ENCODE data around the gene FZD2.
"Not testable (repeated sequence)": the region's sequence is repeated elsewhere in the genome, so short reads cannot be mapped to it uniquely, and the experiment has no call there.

Gene FZD2

GRCh38 chr17:44546671-44547606 lies 10.3 kb upstream of the FZD2 start:
- in situ Hi-C loops (cut with MboI; ENCODE audit: low sequenced_read_pairs) = no loop called here

- in situ Hi-C loops (cut with MboI; ENCODE audit: low sequenced_read_pairs) = no loop called here
These were observed 9.5 kb upstream of the FZD2 start for GRCh38 chr17:44547625-44548267.

- in situ Hi-C loops (cut with MboI; ENCODE audit: low sequenced_read_pairs) = no loop called here
These were observed 8.7 kb upstream of the FZD2 start for GRCh38 chr17:44548376-44549230.

- in situ Hi-C loops (cut with MboI; ENCODE audit: low sequenced_read_pairs) = no loop called here
These were observed 7.6 kb upstream of the FZD2 start for GRCh38 chr17:44549686-44550085.

GRCh38 chr17:44552361-44552760 lies 4.9 kb upstream of the FZD2 start:
- in situ Hi-C loops (cut with MboI; ENCODE audit: low sequenced_read_pairs) = no loop called here

- in situ Hi-C loops (cut with MboI; ENCODE audit: low sequenced_read_pairs) = no loop called here
These were observed 2.2 kb upstream of the FZD2 start for GRCh38 chr17:44555099-44555498.

- in situ Hi-C loops (cut with MboI; ENCODE audit: low sequenced_read_pairs) = no loop called here
These were observed 985 bp upstream of the FZD2 start for GRCh38 chr17:44556166-44556831.

GRCh38 chr17:44557651-44558285 lies 484 bp downstream of the FZD2 start:
- in situ Hi-C loops (cut with MboI; ENCODE audit: low sequenced_read_pairs) = no loop called here

GRCh38 chr17:44558334-44558709 lies 1.0 kb downstream of the FZD2 start:
- in situ Hi-C loops (cut with MboI; ENCODE audit: low sequenced_read_pairs) = no loop called here

GRCh38 chr17:44558710-44559633 lies 1.7 kb downstream of the FZD2 start:
- in situ Hi-C loops (cut with MboI; ENCODE audit: low sequenced_read_pairs) = no loop called here

- in situ Hi-C loops (cut with MboI; ENCODE audit: low sequenced_read_pairs) = no loop called here
These were observed 2.6 kb downstream of the FZD2 start for GRCh38 chr17:44559634-44560554.

- in situ Hi-C loops (cut with MboI; ENCODE audit: low sequenced_read_pairs) = no loop called here
These were observed 3.9 kb downstream of the FZD2 start for GRCh38 chr17:44561237-44561623.

GRCh38 chr17:44564429-44564828 lies 7.1 kb downstream of the FZD2 start:
- in situ Hi-C loops (cut with MboI; ENCODE audit: low sequenced_read_pairs) = no loop called here

- in situ Hi-C loops (cut with MboI; ENCODE audit: low sequenced_read_pairs) = no loop called here
These were observed 8.7 kb downstream of the FZD2 start for GRCh38 chr17:44565866-44566443.

- in situ Hi-C loops (cut with MboI; ENCODE audit: low sequenced_read_pairs) = not testable (repeated sequence)
These were observed 11.1 kb downstream of the FZD2 start for GRCh38 chr17:44568311-44568944.

- in situ Hi-C loops (cut with MboI; ENCODE audit: low sequenced_read_pairs) = no loop called here
These were observed 11.9 kb downstream of the FZD2 start for GRCh38 chr17:44568945-44569858.

All from HL-60/S4 (cell line).